ENCODE measurements around the gene RBM10.

RBM10 gene

DNA sequence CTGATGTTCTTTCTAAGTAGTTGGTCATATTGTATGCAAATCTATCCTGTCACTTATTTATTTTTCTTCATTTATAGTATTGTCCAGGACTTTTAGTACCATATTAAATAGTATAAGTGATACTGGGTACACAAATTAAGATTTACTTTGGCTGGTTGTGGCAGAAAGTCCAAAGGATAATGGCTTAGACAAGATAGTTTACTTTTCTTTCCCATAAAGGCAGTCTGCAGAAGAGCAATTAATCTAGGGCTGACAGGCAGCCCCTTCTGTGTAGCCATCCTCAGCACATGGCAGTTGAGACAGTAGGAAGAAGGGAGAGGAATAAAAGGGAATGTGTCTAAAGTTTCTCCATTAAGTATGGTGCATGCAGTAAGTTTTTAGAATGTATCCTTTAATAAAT, 6.4 kb downstream of the RBM10 start:
- DNase-seq (ENCODE audit: low spot score), result no peak

DNA sequence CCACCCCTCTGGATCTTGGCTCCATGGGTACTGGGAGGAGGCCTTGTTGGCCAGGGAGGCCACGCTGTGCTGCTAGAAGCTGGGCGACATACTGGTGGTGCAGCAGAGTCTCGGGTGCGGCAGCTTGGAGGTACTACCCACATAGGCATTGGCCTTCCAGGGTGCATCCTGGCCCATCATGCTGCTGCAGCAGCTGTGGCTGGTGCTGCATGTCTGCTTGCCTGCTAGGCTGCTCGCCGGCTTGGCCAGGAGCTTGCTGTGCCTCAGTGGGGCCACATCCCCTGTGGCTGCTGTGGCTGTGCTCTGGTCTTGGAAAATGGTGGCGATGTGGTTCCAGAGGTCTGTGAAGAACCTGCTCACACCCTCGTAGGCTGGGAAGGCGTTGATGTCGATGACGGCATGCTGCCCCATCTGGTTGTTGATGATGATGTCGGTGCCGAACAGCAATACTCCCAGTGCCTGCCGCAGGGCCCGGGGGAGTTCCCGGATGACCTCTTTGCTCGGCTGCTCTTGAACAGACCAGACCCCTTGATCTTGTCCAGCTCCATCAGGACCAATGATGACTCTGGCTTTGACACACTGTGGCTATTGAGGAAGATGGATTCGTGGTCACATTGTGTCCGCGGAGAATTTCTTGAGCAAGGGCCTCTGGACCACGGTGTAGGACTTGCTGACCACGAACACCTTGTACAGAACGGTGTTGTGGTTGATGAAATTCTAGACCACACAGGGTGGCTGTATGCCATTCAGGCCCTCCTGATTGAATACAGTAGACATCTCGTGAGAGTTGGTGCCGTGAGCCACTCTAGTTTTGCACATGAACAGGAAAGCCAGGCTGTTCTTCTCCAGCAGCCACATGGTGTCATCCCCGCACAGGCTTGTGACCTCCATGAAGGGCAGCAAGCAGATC, 11.8 kb downstream of the RBM10 start:
- DNase-seq (ENCODE audit: low spot score), result no peak

DNA sequence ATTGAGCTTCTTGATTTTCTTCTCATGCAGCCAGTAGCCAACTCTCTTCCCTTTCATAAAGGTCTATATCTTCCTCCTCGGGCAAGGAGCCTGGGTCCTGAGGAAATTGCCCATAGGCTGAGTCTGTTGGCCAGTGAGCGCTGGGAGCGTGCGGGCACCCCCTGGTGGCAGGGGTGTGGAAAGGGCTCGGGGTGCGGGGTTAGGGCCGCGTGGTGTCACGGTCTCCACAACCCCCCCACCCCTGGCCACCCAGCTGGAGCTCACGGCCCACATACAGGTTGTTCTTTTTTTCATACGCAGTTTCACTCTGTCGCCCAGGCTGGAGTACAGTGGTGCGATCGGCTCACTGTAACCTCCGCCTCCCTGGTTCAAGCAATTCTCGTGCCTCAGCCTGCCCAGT, 13.1 kb downstream of the RBM10 start:
- DNase-seq (ENCODE audit: low spot score), result no peak

DNA sequence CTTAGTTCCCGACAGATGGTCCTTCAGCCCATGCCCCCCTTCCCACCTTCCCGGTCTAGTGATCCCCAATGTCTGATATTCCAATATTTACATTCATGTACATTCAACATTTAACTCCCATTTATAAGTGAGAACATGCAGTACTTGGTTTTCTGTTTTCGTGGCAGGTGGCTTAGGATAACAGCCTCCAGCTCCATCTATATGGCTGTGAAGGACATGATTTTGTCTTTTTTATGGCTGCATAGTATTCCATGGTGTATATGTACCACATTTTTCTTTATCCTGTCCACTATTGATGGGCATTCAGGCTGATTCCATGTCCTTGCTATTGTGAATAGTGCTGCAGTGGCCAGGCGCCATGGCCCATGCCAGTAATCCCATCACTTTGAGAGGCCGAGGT, 13.8 kb downstream of the RBM10 start:
- DNase-seq (ENCODE audit: low spot score), result no peak

DNA sequence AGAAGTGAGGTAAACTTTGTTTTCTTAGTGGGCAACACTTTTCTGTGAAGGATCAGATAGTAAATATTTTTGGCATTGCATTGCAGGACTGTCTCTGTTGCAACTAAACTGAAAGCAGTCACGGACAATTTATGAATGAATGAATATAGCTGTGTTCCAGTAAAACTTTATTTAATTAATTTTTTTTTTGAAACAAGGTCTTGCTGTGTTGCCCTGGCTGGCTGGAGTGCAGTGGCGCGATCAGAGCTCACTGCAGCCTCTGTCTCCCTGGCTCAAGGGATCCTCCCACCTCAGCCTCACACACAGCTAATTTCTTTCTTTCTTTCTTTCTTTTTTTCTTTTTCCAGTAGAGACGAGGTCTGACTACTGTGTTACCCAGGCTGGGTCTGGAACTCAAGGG, 15.8 kb downstream of the RBM10 start:
- no peak for DNase-seq (ENCODE audit: low spot score)

DNA sequence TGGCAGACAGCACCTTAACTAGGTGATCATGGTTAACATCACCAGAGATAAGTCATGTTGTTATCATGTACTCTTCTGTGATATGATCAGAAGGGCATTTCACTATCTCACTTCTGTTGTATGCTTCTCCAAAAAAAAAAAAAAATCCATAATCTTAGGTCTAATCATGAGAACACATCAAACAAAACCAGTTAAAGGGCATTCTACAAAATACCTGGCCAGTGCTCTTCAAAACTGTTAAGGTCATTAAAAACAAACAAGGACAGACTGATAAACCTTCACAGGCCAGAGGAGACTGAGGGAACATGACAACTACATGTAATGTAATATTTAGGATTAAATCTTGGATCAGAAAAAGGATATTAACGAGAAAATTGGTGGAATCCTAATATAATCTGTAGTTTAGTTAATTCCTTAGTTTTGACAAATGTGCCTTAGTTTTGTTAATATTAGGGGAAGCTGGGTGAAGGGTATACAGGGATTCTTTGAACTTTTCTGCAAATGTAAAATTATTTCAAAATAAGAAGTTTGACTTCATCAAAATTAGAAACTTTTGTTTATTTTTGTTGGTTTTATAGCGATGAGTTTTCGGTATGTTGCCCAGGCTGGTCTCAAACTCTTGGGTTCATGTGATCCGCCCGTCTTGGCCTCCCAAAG, 18.0 kb downstream of the RBM10 start:
- no peak for DNase-seq (ENCODE audit: low spot score)

DNA sequence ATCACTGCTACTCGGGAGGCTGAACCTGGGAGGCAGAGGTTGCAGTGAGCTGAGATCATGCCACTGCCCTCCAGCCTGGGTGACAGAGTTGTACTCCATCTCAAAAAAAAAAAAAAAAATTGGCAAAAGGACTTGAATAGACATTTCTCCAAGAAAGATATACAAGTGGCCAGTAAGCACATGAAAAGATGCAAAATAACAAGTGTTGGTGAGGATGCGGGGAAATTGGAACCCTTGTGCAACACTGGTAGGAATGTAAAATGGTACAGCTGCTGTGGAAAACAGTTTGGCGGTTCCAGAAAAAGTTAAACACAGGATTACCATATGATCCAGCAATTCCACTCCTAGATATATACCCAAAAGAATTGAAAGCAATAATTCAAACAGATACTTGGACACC, 19.4 kb downstream of the RBM10 start:
- no peak for DNase-seq (ENCODE audit: low spot score)

DNA sequence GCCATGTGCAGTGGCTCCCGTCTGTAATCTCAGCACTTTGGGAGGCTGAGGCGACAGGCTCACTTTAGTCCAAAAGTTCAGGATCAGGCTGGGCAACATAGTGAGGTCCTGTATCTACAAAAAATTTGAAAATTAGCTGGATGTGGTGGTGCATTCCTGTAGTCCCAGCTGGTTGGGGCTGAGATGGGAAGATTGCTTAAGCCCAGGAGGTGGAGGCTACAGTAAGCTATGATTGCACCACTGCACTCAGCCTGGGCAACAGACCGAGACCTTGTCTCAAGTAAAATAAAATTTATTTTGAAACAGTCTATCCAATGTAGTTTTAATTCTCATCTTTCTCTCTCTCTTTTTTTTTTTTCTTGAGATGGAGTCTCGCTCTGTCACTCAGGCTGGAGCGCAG, 21.1 kb downstream of the RBM10 start:
- no peak for DNase-seq (ENCODE audit: low spot score)

DNA sequence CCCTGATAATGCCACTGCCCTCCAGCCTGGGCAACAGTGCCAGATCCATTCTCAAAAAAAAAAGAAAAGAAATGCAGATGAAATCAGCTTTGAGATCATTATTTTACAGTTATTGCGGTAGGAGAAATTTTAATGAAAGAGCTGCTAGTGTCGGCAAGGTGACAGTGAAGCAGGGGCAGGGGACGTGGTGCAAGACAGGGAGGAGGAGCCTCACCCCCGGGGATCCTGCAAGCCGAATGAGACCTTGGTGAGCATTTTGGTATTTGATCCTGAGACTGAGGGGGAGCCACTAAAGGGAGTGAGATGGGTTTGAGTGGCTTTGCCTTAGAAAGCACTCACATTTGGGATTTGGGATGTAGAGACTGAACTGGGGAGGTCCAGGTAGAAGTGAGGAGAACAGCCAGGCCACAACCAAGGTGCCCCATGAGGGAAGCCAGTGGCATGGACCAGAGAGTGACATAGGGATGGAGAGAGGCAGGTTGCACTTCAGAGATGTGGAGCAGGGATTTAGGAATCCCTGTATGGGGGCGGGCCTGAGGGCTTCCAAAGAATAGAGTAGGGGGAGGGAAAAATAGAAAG, 23.6 kb downstream of the RBM10 start:
- no peak for DNase-seq (ENCODE audit: low spot score)

DNA sequence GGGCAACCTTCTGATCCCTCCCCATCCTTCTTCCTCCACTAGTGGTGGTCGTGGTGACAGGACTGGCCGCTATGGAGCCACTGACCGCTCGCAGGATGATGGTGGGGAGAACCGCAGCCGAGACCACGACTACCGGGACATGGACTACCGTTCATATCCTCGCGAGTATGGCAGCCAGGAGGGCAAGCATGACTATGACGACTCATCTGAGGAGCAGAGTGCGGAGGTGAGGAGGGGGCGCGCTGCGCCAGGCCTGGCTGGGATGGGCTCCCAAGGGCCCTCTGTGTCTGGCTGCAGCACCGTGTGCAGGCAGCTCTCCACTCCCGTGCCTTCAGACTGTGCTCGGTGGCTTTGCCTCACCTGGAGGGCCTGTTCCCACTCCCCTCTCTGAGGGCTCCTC, 24.3 kb downstream of the RBM10 start:
- no peak for DNase-seq (ENCODE audit: low spot score)

DNA sequence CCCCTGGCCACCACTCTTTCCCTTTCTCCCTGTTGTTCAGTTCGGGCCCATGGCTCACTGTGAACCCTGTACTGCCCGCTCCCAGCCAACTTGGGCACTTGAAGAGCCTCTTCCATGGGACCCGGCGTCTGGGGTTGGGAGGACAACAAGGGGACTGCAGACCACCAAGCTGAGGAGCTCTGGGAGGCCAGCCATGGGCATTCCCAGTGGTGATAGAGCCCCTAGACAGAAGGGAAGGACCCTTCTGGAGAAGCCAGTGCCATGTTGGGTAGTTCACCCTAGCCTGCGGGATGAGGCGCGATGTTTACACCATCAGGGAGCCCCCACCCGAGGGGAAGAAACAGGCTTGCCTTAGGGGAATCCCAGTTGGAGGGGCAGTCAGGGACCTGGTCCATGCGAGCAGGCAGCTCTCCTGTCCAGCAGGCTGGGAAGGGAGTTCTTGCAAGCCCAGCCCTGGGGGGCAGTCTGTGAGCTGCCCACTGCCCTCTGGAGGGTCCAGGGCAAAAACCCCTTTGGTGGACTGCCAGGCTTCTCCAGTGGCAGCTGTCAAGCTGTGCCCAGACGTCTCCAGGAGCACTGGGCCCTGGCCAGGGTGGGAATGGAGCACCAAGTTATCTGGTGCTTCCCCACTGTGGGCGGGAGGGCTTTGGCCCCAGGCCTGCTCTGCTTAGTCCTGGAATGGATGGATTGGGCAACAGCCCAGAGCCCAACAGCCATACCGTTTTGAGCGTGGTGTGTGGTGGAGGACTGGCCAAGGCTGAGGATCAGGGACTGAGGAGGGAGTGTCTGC, 24.9 kb downstream of the RBM10 start:
- no peak for DNase-seq (ENCODE audit: low spot score)

DNA sequence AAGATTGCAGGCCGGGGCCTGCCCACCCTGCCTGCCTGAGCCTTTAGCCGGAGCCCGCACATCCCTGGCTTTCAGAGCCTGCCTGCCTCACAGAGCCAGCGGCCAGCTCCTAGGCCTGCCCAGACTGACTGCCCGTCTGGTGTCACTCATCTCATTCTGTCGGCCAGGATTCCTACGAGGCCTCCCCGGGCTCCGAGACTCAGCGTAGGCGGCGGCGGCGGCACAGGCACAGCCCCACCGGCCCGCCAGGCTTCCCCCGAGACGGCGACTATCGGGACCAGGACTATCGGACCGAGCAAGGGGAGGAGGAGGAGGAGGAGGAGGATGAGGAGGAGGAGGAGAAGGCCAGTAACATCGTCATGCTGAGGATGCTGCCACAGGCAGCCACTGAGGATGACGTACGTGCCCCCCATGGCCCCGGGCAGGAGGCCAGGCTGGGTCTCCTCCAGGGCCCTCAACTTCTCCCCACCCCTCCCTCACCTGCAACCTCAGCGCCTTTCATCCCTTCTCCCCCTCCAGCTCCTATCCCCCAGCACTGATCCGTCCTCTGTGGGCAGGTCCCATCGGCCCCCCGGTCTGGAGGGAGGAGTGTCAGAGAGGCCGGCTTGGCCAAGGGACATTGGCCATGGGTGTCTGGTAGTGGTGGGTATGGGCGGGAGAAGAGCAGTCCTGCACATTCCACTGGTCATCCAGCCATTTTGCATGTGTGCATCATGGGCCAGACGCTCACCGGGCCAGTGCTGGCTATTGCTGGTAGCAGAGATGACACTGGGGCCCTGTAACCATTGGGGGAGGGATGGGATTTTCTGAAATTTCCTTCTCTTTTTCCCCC, 26.1 kb downstream of the RBM10 start:
- DNase-seq (ENCODE audit: low spot score), result no peak

DNA sequence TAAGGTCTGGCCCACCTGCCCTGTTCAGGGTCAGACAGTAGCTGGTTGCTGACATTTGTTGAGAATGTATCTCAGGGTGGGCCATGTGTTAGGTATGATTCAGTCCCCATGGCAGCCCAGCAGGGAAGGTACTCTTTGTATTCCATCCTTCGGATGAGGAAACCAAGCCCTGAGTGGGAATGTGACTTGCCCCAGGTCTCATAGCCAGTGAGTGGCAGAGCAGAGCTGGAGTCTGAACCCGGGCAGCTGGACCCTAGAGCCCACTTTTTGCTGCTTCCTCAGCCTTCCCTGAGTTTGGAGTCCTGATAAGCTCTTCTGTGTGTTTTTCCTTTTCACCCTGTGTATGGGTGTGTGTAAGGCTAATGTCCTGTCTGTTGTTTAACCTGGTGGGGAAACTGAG, 27.0 kb downstream of the RBM10 start:
- no peak for DNase-seq (ENCODE audit: low spot score)

DNA sequence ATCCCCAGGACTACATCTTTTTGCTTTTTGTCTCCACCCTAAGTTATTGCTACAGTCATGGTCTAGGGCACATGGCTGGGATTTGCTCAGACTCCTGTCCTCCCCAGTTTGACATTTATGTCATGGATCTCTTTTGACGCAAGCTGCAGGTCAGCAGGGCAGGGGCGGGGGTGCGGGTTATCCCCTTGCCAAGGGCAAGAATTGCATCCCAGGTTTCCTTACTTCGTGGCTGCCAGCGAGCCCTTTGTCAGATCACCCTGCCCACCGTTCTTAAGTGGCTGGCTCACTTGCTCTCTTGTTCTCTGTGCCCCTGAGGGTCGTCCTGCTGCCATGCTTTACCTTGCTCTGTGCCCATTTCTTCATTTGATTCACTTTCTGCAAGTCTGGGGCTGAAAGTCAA, 27.5 kb downstream of the RBM10 start:
- no peak for DNase-seq (ENCODE audit: low spot score)

DNA sequence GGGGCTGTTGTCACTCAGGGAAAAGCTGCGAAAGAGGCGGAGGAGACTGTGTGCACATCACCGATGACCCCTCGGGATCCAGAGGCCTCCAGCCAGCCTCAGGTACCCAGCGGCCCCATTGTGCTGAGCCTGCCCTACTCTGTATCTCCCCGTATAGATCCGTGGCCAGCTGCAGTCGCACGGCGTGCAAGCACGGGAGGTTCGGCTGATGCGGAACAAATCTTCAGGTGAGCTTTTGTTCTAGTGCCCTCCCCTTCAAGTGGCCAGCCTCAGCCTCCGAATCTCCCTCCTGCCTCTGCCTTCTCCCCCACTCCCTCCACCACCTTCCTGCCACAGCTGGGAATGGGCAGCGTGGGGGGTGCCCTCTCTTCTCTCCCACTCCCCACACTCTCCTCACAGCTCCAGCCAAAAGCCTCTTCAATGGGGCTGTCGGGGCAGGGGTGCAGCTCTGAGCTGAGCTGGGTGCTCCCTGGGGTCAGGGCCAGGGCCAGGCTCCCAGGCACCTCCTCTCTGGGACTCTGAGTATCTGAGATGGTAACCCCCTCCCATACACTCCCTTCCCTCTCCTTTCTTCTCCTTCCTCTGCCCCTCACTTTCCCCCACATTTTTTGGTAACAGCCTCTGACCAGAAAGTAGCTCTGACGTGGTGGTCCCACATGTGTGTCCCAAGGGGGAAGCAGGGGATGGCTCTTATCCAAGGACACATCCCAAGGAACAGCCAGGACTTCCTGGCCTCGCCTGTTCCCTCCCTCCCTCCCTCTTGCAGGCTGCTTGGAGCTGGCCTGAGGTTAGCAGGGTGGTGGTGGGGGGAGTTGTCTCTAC, 28.2 kb downstream of the RBM10 start:
- no peak for DNase-seq (ENCODE audit: low spot score)

DNA sequence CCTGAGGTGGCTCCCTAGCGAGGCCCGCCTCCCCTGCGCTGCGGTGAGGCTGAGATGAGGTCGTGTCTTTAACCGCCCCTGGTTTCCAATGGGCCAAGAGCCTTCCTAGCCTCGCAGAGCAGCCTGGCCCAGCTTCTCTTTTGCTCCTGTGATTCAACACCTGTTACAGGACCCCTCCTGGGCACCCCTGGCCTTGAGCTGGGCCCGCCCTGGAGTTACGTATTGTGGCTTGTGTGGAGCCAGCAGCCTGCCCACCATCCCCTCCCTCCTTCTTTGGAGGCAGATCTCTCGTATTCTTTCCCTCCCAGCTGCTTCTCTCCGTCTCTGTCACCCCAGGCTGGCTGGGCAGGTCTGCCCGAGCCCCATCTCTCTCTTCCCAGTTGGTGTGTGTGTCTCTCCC, 29.4 kb downstream of the RBM10 start:
- no peak for DNase-seq (ENCODE audit: low spot score)

DNA sequence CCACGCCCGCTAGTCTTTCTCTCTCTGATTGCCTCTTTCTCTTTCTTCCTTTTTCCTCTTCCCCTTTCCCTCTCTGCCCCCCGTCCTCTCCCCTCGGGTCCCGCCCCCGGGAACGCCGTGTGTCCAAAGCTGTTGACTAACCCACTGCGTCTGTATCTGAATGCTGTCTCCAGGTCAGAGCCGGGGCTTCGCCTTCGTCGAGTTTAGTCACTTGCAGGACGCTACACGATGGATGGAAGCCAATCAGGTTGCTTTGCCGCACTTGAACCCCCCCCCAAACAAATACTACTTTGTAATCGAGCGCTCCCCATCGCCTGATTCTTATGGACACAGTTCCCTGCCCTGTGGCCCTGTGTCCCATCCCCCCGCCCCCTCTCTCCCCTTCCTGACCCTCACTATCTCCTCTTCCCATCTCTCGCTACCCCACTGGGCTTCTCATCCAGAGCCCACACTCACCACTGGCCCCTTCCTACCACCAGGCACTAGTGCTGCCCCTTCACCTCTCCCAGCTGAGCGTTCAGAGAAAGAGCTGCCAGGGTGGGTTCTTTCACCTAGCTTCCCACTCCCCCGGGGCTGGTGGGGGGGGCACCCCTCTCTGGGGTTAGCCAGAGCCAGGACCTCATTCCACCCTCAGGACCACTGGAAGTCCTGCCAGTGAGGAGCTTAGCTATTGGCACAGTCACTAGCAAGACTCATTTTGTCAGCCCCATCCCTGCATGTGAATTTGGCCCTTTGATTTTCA, 30.0 kb downstream of the RBM10 start:
- DNase-seq (ENCODE audit: low spot score), result no peak

DNA sequence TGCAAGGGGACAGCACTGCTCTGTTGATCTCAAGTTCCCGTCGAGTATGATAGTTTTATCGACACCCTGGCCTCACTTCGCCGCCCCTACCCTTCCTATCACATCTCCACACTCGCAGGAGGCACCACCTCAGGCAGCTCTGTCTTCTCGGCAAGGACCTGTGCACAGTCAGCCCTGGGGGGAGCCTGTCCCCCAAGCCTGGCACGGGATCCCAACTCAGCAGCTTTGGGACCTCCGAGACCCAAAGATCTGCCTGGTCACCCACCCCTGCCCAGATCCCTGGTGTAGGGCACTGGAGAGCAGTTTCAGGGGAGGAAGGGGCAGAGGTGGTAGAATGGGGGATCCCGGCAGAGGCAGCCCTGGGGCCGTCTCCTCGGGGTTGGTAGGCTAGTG, 30.6 kb downstream of the RBM10 start:
- DNase-seq (ENCODE audit: low spot score), result no peak

DNA sequence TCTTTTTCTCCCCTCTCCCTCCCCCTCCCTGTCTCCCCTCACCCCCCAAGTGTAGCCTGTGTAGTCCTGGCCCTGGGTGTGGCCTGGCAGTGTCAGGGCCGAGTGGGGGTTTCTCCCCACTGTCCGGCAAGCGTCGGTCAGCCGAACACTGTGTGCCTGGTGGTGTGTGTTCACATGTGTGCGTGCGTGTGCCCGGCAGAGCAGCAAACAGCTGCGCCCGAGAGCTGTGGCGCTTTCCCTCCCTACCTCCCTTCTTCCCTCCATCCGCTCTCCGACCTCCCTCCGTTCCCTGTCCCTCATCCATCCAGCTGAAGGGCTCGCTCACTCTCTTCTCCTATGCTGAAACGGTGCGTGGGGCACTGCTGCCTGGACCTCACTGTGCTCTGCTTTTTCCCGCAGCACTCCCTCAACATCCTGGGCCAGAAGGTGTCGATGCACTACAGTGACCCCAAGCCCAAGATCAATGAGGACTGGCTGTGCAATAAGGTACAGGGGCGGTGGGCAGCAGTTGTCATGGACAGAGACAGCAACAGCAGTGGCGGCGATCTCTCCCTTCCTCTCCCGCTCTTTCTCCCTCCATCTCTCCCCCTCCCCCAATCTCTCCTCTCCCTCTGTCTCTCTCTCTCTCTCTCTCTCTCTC, 31.2 kb downstream of the RBM10 start:
- no peak for DNase-seq (ENCODE audit: low spot score)

DNA sequence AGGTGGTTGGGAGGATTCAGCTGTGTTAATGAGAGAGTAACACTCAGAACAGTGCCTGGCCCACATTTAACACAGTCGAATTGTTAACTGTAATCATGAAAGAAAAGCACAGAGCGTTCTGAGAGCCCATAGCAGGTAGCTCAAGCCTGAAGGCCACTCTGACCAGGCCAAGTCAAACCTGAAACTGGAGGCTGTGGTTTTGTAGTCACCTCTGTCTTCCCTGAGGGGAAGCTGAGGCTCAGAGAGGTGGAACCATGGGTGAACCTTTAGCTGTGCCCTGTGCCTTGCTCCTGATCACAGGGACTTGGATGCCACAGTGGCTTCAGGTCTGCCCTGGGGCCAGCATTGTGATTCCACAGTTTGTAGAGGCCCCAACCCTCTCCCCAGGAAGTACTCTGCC, 32.1 kb downstream of the RBM10 start:
- DNase-seq (ENCODE audit: low spot score), result no peak

Data from LoVo (cell line).